Right ventricle myocardium superior (tissue), 1 donor: ENCODE data around the gene TRAPPC1. TPM values are rescaled to one million over a fixed set of nuclear protein-coding genes. Genes with fewer than 3 reads are reported as not detected.

ENCODE experiments used
- ATAC-seq: fragments of 200-7000 bp; cut with Tn5 transposase; one replicate; pipeline ENCODE4 v1.9.1; 2020; ENCODE audit warnings: mild to moderate bottlenecking; ENCODE audit not compliant: poor library complexity
- DNase-seq: peaks from one replicate; pipeline ENCODE4 v3.0.0-alpha.2; 2020
- intact Hi-C: fragments of 100-400 bp; cut with DNase I; formaldehyde crosslinking; loops from one replicate; pipeline ENCODE4 v1.11.2; 2022
- total RNA-seq: library from RNA; stranded (reverse); fragmentation: NEBNext Ultra II Directional; extraction: Animal tissue kit (Norgen Biotek cat#: 25700); gene quantifications from one replicate; pipeline ENCODE4 v1.2.1, GENCODE V29; 2021
- donor health status: DM: no; HTN: yes; CAD: no; lungs with severe emphysema.

The TRAPPC1 gene
- total RNA-seq, 1 donor from 2014 or later = 110 TPM

- peak; percentile 29 for ATAC-seq
- no peak for DNase-seq
- intact Hi-C loops = loop anchor here (5.0 kb wide), 1 partner anchor 129 kb away; no protein-coding TSS in a partner anchor
Measured at GRCh38 chr17:7912927-7913524, 18.7 kb downstream of the TRAPPC1 start.

GRCh38 chr17:7911116-7911515, 20.6 kb downstream of the TRAPPC1 start:
- intact Hi-C loops = loop anchor here (5.0 kb wide), 1 partner anchor 131 kb away; no protein-coding TSS in a partner anchor
- no peak for DNase-seq
- no peak for ATAC-seq

GRCh38 chr17:7910711-7911110, 21.0 kb downstream of the TRAPPC1 start:
- DNase-seq = no peak
- no peak for ATAC-seq
- intact Hi-C loops = loop anchor here (5.0 kb wide), 1 partner anchor 132 kb away; no protein-coding TSS in a partner anchor

- ATAC-seq (no peak), DNase-seq (no peak)
- intact Hi-C loops = loop anchor here (5.0 kb wide), 1 partner anchor 132 kb away; no protein-coding TSS in a partner anchor
Measured at GRCh38 chr17:7910281-7910680, 21.5 kb downstream of the TRAPPC1 start.

- ATAC-seq (no peak), DNase-seq (no peak)
- intact Hi-C loops = no loop called here
Measured at GRCh38 chr17:7909089-7909488, 22.7 kb downstream of the TRAPPC1 start.

DNA sequence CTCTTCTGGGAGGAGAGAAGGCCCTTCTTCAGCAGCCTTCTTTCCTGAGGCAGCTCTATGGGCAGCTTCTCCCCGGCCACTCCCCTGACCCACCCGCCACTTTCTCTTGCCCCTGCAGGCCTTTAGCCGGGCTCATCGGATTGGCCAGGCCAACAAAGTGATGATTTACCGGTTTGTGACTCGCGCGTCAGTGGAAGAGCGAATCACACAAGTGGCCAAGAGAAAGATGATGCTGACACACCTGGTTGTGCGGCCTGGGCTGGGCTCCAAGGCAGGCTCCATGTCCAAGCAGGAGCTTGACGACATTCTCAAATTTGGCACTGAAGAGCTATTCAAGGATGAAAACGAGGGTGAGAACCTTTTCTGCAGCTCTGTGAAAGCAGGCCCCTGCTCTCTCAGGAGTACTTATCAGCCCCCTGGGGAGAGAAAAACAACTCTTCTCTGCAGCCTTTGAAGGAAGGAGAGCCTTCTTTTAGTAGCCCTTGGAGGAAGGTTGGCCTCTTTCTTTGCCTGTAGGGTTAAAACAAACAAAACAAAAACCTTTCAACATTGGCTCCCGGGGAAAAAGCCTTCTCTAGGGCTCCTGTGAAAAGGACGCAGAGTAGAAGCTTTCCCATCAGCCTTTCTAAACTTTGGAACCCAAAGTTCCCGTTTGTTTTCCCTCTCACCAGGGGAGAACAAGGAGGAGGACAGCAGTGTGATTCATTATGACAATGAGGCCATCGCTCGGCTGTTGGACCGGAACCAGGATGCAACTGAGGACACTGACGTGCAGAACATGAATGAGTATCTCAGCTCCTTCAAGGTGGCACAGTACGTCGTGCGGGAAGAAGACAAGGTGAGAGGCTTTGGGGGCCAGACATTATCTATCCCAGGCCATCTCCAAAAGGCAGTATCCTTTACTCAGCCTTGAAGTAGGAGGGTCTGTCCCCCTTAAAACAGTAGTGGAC, 28.3 kb downstream of the TRAPPC1 start:
- ATAC-seq (no peak), DNase-seq (no peak)
- intact Hi-C loops = no loop called here

GRCh38 chr17:7897773-7898172, 34.0 kb downstream of the TRAPPC1 start:
- DNase-seq = no peak
- ATAC-seq = peak; percentile 81
- intact Hi-C loops = loop anchor here (5.0 to 10.0 kb wide), 2 partner anchors 35 to 73 kb away; no protein-coding TSS in a partner anchor

DNA sequence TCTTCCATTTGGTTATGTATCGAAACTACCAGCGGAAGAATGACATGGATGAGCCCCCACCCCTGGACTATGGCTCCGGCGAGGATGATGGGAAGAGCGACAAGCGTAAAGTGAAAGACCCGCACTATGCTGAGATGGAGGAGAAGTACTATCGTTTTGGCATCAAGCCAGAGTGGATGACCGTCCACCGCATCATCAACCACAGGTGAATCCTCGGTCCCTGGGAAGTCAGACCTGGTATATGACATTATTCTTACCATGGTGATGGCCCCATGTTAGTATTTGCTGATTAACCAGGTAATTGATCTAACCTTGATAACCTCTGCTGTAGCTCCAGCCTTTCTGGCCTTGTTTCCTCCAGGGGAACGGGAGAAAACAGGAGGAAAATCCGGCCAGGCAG, 34.7 kb downstream of the TRAPPC1 start:
- DNase-seq (no peak), ATAC-seq (no peak)
- intact Hi-C loops = loop anchor here (5.0 to 10.0 kb wide), 2 partner anchors 35 to 72 kb away; no protein-coding TSS in a partner anchor

- intact Hi-C loops = loop anchor here (5.0 to 10.0 kb wide), 2 partner anchors 33 to 70 kb away; no protein-coding TSS in a partner anchor
- ATAC-seq (no peak), DNase-seq (no peak)
Measured at GRCh38 chr17:7894866-7895265, 36.9 kb downstream of the TRAPPC1 start.

- ATAC-seq (no peak), DNase-seq (no peak)
- intact Hi-C loops = loop anchor here (10.0 kb wide), 1 partner anchor 69 kb away; no protein-coding TSS in a partner anchor
Measured at GRCh38 chr17:7894226-7894625, 37.5 kb downstream of the TRAPPC1 start.

- no peak for ATAC-seq
- DNase-seq = no peak
- intact Hi-C loops = loop anchor here (10.0 kb wide), 1 partner anchor 69 kb away; no protein-coding TSS in a partner anchor
Measured at GRCh38 chr17:7893187-7893880, 38.4 kb downstream of the TRAPPC1 start.

DNA sequence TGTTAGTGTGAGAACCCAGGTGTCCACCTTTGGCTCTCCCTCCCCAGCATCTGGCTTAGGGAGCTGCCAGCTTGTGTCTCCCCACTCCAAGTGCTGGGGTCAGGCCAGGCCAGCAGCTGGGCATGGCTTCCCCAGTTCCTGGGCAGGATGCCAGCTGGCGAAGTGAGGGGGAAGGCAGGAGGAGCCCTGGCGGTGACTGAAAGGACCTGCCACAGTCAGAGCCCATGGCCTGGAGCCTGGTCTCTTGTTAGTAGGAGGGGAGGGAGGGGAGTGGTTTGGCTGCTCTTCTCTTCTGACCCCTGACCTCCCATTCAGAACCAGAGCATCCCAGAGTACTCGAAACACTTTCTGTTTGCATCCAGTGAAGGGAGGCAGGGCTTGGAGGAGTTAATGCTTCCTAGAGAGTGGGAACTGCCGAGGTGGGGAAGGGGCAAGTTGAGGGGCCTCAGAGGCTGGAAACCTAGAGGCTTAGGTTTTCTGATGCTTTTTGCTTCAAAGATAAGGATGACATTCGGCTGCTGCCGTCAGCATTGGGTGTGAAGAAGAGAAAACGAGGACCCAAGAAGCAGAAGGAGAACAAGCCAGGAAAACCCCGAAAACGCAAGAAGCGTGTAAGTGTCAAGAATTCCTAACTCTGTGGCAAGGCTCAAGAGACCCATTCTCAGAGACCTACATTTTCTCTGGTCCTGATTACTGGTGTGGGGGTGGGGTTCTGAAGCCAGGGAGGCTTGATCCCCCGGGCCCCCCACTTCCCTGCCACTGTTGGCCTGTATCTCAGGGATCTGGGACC, 42.4 kb downstream of the TRAPPC1 start:
- peak; percentile 87 for ATAC-seq
- DNase-seq = peak; percentile 99
- intact Hi-C loops = no loop called here

- intact Hi-C loops = no loop called here
- ATAC-seq (peak; percentile 5), DNase-seq (no peak)
Measured at GRCh38 chr17:7888184-7888920, 43.4 kb downstream of the TRAPPC1 start, which contains the start of gene CHD3. CHD3 (plus strand) TSS chr17:7888789; CDS start chr17:7889001, 212 bp downstream.

DNA sequence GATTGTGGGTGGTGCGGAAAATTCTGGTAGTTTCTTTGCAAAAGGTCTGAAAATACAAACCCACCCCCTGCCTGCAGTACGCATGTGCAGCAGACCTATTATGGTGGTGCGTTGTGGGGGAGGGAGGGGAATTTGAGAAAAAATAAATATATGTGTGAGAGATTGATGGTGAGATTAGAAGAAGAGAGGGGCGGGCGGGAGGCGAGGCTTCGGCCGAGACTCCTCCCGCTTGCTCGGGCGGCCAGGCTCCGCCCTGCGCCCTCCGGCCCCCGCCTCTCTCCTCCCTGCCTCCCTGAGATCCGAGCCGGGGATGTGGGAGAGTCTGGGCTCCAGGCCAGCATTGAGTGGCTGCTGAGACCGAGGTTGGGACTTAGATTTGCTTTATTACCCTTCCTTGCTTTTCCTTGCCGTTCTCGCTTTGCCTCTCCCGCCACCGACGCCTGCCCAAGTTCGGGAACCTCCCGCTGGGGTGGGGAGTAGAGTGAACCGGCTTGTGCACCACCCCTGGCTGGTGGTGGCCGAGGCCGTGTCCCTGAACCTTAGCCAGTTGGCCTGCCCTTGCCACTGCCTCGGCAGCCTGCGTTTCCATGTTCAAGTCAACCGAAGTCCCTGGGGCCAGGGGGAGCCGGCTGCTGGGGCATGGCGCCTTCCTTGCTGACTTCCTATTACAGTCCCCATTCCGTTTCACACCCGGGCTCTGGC, 44.1 kb downstream of the TRAPPC1 start:
- peak; percentile 86 for ATAC-seq
- intact Hi-C loops = no loop called here
- DNase-seq = peak; percentile 95

- intact Hi-C loops = no loop called here
- ATAC-seq (no peak), DNase-seq (no peak)
Measured at GRCh38 chr17:7887038-7887481, 44.7 kb downstream of the TRAPPC1 start.

- intact Hi-C loops = no loop called here
- ATAC-seq (no peak), DNase-seq (no peak)
Measured at GRCh38 chr17:7886227-7887037, 45.3 kb downstream of the TRAPPC1 start.
